Astrocyte of the cerebellum (primary cell): ENCODE results near the gene SLC25A45.
A peak's percentile ranks its signal among the peaks of the same experiment; 100 is the strongest.

Experiments used
- DNase-seq: peaks from one replicate; pipeline ENCODE4 v3.0.0-alpha.2; 2011; ENCODE audit warnings: low read depth
- H3K4me3 ChIP-seq: 2 replicates; pipeline ENCODE4 v1.5.1; 2011; ENCODE audit warnings: mild to moderate bottlenecking, low read depth, low read length, moderate library complexity
- CTCF ChIP-seq: IDR thresholded peaks from 2 replicates; pipeline ENCODE4 v1.5.1; 2012; ENCODE audit warnings: low read length, low read depth, moderate library complexity, mild to moderate bottlenecking; ENCODE audit errors: missing control alignments
- in situ Hi-C: cut with HindIII; loops from 2 replicates; pipeline ENCODE4 v1.10.0; 2017; ENCODE audit warnings: low sequenced_read_pairs

The SLC25A45 gene

DNA sequence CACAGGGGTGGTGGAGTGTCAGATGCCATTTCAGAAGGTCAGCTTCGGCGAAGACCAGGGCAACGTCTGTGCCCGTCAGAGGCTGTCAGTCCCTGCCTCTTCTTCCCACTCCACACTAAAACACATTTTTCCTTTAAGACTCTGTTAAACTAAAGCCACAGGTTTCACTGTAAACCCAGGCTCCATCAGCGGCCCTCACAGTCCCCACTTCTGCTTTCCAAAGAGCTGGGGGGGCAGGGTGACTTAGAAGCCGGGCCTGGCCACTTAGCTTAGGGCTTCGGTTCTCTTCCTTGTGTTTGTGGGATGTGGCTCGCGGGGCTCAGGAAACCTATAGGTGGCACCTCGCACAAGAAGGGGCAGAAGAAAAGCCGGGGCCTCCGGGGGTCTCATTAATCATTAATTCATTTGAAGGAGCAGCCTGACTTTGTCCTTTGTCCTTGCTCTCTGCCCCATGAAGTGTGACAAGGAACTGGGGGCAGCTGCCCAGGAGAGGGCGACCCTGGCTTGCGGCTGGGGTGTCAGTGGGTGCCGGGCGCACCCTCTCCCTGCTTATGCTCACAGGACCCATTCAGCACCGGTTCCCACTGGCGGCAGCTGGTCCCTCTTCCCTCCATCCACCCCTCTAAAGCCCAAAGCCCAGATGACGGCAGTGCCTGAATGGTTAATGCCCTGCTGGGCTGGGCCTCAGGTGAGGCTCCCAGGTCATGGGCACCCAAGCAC is 4.1 kb downstream of the SLC25A45 start:
- TF ChIP-seq CTCF = no peak
- no peak for DNase-seq
- in situ Hi-C loops = no loop called here
- H3K4me3 ChIP-seq = no peak overlapping the region

- no peak overlapping the region for H3K4me3 ChIP-seq
- no peak for DNase-seq
- peak; percentile 8 for TF ChIP-seq CTCF
- in situ Hi-C loops = no loop called here
These were observed 4.7 kb downstream of the SLC25A45 start for GRCh38 chr11:65377777-65378176.

DNA sequence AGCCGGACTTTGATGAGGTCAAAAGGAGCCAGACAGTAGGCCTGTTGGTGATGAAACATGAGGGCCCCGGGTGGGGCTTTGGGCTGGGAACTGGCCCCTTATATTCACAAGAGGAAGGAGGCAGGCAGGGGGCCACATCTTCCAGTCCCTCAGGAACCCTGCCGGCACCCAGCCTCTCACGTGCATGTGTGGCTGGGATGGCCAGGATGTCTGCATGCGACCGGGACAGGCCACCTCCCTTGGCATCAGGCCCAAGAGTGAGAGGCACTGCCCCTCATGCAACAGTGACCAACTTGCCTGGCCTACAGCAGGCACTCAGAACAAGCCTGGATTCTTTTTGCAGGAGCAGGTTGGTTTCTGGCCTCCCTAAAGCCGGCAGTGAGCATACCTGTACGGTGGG is 5.4 kb downstream of the SLC25A45 start:
- in situ Hi-C loops = no loop called here
- no peak for DNase-seq
- no peak for TF ChIP-seq CTCF
- H3K4me3 ChIP-seq = no peak overlapping the region

GRCh38 chr11:65376138-65376713 is 6.2 kb downstream of the SLC25A45 start:
- TF ChIP-seq CTCF = no peak
- no peak for DNase-seq
- in situ Hi-C loops = no loop called here
- H3K4me3 ChIP-seq = no peak overlapping the region

DNA sequence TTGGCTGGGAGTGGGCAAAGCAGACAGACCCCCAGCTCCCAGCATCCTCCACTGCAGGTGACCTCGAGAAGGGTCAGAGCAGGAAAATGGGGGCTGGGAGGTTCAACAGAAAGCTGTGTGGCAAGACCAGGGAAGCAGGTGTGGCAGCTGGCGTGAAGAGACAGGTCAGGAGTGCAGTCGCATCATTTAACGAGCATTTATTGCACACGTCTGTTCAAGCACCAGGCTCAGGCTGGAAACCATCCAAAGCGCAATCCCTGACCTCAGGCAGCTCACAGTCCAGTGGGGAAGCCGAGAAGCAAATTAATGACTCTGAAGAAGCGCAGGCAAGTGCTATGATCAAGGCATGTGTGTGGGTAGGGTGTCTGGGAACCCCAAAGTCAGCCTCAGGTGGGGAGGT is 7.4 kb downstream of the SLC25A45 start:
- in situ Hi-C loops = no loop called here
- H3K4me3 ChIP-seq = no peak overlapping the region
- TF ChIP-seq CTCF = no peak
- no peak for DNase-seq

- in situ Hi-C loops = no loop called here
- DNase-seq = no peak
- TF ChIP-seq CTCF = no peak
- H3K4me3 ChIP-seq = no peak overlapping the region
These were observed 8.4 kb downstream of the SLC25A45 start for GRCh38 chr11:65373839-65374580.
